Measurements from ENCODE around the gene PADI6. TPM values are rescaled to one million over a fixed set of nuclear protein-coding genes. Genes with fewer than 3 reads are reported as not detected.

PADI6 gene
- total and polyA plus RNA-seq, 9 of the 15 experiments (the other 6 are each of a cell fraction or from before 2014, with no cell fraction given) = not detected

DNA sequence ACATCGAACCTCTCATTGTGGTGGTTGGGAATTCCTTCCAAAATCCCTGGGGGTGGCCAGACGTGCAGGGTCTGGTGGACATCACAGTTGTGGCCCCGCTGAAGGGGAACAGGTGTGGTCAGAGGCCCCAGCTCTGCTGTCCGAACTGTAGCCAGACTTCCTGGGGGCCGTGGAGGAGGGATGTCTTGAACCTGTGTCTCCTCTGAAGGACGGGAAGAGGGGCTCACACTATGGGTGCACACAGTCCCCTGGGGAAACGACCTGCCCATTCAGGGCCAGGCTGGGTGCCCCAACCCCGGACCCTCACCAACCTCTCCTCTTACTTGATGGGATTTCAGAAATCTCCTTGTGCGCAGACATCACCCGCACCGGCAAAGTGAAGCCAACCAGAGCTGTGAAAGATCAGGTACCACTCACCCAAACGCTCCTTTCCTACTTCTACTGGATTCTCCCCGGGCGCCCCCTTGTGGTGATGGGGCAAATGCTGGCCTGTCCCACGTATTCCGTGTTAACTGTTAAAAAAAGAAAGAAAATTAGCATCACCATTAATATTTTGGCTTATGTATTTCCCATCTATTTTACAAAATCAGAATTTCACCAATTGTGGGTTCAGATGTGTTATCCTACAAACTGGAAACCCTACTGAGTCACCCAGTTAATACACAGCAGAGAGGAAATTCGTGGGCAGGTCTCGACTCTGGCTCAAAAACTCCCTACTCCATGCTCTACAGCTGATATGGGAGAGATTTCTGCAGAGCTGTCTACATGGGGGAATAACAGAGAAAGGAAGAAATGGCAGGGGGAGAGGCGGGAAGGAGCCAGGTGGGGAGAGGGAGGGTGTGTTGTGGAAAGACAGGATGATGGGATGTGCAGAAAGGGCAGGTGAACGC, 35.9 kb upstream of the PADI6 start (continued):
- no peak for TF ChIP-seq KDM4B (IDR thresholded peaks at IDR 0.05; ENCODE audit: borderline replicate concordance in 2 of 2, low read depth in 1 of 2)
- TF ChIP-seq, protein P1, sequence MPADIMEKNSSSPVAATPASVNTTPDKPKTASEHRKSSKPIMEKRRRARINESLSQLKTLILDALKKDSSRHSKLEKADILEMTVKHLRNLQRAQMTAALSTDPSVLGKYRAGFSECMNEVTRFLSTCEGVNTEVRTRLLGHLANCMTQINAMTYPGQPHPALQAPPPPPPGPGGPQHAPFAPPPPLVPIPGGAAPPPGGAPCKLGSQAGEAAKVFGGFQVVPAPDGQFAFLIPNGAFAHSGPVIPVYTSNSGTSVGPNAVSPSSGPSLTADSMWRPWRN (IDR thresholded peaks at IDR 0.05; ENCODE audit: low read depth) = no peak
- TF ChIP-seq DDX20 (tag; IDR thresholded peaks at IDR 0.05; ENCODE audit: low read depth) = no peak
- TF ChIP-seq ZNF431 (CRISPR knock-in tag; IDR thresholded peaks at IDR 0.05) = no peak
- TF ChIP-seq RBM15 (IDR thresholded peaks at IDR 0.05; ENCODE audit: insufficient read depth, low read length) = no peak
- no peak for TF ChIP-seq ZNF165 (CRISPR knock-in tag; IDR thresholded peaks at IDR 0.05; ENCODE audit: borderline replicate concordance)
- no peak for TF ChIP-seq U2AF2 (optimal IDR thresholded peaks at IDR 0.05; ENCODE audit: low read depth, low read length)
- TF ChIP-seq FIP1L1 (IDR thresholded peaks at IDR 0.05; ENCODE audit: low read depth, low read length, poor library complexity, severe bottlenecking) = no peak
- 0 out of 2 replicates have a peak, but pooled peaks have one; percentile 62 for TF ChIP-seq CTBP1 (IDR thresholded peaks at IDR 0.05; ENCODE audit: borderline replicate concordance)
- TF ChIP-seq, protein P2, sequence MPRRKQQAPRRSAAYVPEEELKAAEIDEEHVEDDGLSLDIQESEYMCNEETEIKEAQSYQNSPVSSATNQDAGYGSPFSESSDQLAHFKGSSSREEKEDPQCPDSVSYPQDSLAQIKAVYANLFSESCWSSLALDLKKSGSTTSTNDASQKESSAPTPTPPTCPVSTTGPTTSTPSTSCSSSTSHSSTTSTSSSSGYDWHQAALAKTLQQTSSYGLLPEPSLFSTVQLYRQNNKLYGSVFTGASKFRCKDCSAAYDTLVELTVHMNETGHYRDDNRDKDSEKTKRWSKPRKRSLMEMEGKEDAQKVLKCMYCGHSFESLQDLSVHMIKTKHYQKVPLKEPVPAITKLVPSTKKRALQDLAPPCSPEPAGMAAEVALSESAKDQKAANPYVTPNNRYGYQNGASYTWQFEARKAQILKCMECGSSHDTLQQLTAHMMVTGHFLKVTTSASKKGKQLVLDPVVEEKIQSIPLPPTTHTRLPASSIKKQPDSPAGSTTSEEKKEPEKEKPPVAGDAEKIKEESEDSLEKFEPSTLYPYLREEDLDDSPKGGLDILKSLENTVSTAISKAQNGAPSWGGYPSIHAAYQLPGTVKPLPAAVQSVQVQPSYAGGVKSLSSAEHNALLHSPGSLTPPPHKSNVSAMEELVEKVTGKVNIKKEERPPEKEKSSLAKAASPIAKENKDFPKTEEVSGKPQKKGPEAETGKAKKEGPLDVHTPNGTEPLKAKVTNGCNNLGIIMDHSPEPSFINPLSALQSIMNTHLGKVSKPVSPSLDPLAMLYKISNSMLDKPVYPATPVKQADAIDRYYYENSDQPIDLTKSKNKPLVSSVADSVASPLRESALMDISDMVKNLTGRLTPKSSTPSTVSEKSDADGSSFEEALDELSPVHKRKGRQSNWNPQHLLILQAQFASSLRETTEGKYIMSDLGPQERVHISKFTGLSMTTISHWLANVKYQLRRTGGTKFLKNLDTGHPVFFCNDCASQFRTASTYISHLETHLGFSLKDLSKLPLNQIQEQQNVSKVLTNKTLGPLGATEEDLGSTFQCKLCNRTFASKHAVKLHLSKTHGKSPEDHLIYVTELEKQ (CRISPR knock-in tag; IDR thresholded peaks at IDR 0.05) = no peak
- TF ChIP-seq, protein P3, sequence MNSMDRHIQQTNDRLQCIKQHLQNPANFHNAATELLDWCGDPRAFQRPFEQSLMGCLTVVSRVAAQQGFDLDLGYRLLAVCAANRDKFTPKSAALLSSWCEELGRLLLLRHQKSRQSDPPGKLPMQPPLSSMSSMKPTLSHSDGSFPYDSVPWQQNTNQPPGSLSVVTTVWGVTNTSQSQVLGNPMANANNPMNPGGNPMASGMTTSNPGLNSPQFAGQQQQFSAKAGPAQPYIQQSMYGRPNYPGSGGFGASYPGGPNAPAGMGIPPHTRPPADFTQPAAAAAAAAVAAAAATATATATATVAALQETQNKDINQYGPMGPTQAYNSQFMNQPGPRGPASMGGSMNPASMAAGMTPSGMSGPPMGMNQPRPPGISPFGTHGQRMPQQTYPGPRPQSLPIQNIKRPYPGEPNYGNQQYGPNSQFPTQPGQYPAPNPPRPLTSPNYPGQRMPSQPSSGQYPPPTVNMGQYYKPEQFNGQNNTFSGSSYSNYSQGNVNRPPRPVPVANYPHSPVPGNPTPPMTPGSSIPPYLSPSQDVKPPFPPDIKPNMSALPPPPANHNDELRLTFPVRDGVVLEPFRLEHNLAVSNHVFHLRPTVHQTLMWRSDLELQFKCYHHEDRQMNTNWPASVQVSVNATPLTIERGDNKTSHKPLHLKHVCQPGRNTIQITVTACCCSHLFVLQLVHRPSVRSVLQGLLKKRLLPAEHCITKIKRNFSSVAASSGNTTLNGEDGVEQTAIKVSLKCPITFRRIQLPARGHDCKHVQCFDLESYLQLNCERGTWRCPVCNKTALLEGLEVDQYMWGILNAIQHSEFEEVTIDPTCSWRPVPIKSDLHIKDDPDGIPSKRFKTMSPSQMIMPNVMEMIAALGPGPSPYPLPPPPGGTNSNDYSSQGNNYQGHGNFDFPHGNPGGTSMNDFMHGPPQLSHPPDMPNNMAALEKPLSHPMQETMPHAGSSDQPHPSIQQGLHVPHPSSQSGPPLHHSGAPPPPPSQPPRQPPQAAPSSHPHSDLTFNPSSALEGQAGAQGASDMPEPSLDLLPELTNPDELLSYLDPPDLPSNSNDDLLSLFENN (IDR thresholded peaks at IDR 0.05; ENCODE audit: low read depth in 2 of 2, low read length in 2 of 2) = no peak
- peak; percentile 31 to 36; a peak in 1 of 4 replicates for TF ChIP-seq KDM1A (IDR thresholded peaks at IDR 0.05)
- TF ChIP-seq TEAD4 (IDR thresholded peaks at IDR 0.05; ENCODE audit: low read length) = 0 out of 2 replicates have a peak, but pooled peaks have one; percentile 12
- no peak for TF ChIP-seq TEAD4 (CRISPR knock-in tag; IDR thresholded peaks at IDR 0.05; ENCODE audit: borderline replicate concordance)
- TF ChIP-seq, protein P4, sequence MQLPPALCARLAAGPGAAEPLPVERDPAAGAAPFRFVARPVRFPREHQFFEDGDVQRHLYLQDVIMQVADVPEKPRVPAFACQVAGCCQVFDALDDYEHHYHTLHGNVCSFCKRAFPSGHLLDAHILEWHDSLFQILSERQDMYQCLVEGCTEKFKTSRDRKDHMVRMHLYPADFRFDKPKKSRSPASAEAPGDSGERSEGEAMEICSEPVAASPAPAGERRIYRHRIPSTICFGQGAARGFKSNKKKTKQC (CRISPR knock-in tag; IDR thresholded peaks at IDR 0.05) = 0 out of 2 replicates have a peak, but pooled peaks have one; percentile 27
- no peak for TF ChIP-seq FUS (optimal IDR thresholded peaks at IDR 0.05; ENCODE audit: low read depth, low read length)
